AG04450 (cell line): Measurements from ENCODE around the gene PKNOX2. TPM values are rescaled to one million over a fixed set of nuclear protein-coding genes. Genes with fewer than 3 reads are reported as not detected.

Experiments used
- CTCF ChIA-PET: fragments of 300-600, 350-600 bp; formaldehyde crosslinking; extraction: SDS; loops from one replicate; lab custom pipeline; 2022; ENCODE audit warnings: antibody characterized with exemption, inconsistent platforms; lab: Charles Lee
- POLR2A ChIA-PET: fragments of 350-600 bp; formaldehyde crosslinking; extraction: SDS; loops from one replicate; lab custom pipeline; 2021; ENCODE audit warnings: antibody characterized with exemption, inconsistent platforms; lab: Yijun Ruan, JAX
- DNase-seq: peaks from one replicate; pipeline ENCODE4 v3.0.0-alpha.2; 2011; ENCODE audit warnings: low read depth, low spot score
- H3K27ac ChIP-seq: one replicate; pipeline ENCODE4 v1.5.1; 2012; ENCODE audit warnings: low read depth, low read length, control low read depth
- H3K27me3 ChIP-seq: one replicate; pipeline ENCODE4 v1.6.0; 2012; ENCODE audit warnings: low read length; ENCODE audit not compliant: control insufficient read depth, insufficient read depth
- H3K4me3 ChIP-seq: 2 replicates; pipeline ENCODE4 v1.5.1; 2011; ENCODE audit warnings: mild to moderate bottlenecking, low read depth, low read length, control low read depth
- H3K9me3 ChIP-seq: 2 replicates; pipeline ENCODE4 v1.5.1; 2012; ENCODE audit warnings: low read length; ENCODE audit not compliant: control insufficient read depth, insufficient read depth
- polyA plus RNA-seq: library from polyadenylated mRNA; depleted of rRNA; stranded (reverse); fragments of >200 nt; gene quantifications from 2 replicates; pipeline ENCODE4 v1.2.3, GENCODE V29; 2011
- TF ChIP-seq, protein P1 (sequence below): IDR thresholded peaks from 2 replicates; pipeline ENCODE4 v1.5.1; 2011; ENCODE audit warnings: low read depth, low read length, control low read depth, inconsistent platforms

Gene PKNOX2
- polyA plus RNA-seq, 1 experiment: 3.0 TPM

DNA sequence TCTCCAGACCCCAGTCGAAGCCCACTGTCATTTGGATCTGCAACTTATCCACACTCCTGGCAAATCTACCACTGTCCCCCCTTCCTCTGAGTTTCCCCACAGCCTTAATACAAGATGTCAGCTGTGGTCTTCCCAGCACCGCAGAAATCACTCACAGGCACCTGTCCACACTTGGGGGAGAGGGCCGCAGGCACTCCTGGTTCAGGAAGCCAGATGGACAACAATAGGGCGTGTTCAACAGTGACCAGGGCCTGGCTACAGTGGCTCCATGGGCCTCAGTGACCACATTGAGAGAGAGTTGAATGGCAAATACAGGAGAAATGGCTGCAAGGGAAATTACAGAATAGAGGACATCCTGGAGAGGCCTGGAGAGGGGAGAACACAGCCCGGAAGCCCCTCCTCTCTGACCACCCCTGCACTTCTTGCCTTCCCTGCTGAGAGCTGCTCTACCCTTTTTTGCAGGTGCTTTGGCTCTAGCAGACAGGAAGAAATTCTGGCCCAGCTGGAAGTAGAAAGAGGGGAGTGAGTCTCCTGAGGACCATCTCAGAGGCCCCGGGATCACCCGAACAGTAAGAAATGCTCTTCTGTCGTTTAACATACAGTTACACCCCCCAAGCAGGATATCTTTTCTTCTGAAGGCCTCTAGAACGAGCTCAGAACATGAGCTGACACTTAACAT, 166.9 kb downstream of the PKNOX2 start:
- ChIA-PET CTCF (interaction anchor here (1.3 to 1.5 kb wide), 2 partner anchors 15 to 17 kb away, joined by 5 to 6 read pairs; no protein-coding TSS in a partner anchor), POLR2A (no interaction called here)

DNA sequence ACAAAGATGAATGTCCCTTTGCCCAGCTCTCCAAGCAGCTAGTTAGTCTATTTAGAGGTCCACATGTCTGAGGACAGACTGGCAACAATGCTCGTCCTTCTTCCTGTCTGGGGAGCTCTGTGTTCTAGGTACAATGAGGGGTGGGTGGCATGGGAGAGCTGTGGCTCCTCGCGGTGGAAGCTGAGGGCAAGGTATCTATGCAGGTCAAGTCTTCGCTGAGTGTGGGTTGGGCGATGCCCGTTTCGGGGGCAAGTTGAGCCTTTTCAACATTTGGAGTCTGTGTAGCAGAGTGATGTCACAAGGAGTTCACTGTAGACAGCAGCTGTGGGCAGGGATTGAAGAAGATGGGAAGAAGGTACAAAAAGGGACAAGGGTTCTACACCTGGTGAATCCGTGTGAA, 168.3 kb downstream of the PKNOX2 start:
- CTCF ChIA-PET: interaction anchor here (1.3 to 1.5 kb wide), 2 partner anchors 13 to 15 kb away, joined by 5 to 6 read pairs; no protein-coding TSS in a partner anchor
- no peak overlapping the region for H3K27ac ChIP-seq
- H3K9me3 ChIP-seq: no peaks in the 10 kb centered on the region
- H3K4me3 ChIP-seq: no peak overlapping the region
- POLR2A ChIA-PET: no interaction called here
- TF ChIP-seq, protein P1, sequence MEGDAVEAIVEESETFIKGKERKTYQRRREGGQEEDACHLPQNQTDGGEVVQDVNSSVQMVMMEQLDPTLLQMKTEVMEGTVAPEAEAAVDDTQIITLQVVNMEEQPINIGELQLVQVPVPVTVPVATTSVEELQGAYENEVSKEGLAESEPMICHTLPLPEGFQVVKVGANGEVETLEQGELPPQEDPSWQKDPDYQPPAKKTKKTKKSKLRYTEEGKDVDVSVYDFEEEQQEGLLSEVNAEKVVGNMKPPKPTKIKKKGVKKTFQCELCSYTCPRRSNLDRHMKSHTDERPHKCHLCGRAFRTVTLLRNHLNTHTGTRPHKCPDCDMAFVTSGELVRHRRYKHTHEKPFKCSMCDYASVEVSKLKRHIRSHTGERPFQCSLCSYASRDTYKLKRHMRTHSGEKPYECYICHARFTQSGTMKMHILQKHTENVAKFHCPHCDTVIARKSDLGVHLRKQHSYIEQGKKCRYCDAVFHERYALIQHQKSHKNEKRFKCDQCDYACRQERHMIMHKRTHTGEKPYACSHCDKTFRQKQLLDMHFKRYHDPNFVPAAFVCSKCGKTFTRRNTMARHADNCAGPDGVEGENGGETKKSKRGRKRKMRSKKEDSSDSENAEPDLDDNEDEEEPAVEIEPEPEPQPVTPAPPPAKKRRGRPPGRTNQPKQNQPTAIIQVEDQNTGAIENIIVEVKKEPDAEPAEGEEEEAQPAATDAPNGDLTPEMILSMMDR: no peak
- no peak for DNase-seq
- peaks cover 19% of the 10 kb centered on the region for H3K27me3 ChIP-seq

More for the DNA sequence above, 166.9 kb downstream of the PKNOX2 start:
- H3K27ac ChIP-seq: no peak overlapping the region
- H3K9me3 ChIP-seq: no peaks in the 10 kb centered on the region
- H3K27me3 ChIP-seq: peaks cover 30% of the 10 kb centered on the region
- DNase-seq: no peak
- TF ChIP-seq, protein P1: no peak
- no peak overlapping the region for H3K4me3 ChIP-seq

DNA sequence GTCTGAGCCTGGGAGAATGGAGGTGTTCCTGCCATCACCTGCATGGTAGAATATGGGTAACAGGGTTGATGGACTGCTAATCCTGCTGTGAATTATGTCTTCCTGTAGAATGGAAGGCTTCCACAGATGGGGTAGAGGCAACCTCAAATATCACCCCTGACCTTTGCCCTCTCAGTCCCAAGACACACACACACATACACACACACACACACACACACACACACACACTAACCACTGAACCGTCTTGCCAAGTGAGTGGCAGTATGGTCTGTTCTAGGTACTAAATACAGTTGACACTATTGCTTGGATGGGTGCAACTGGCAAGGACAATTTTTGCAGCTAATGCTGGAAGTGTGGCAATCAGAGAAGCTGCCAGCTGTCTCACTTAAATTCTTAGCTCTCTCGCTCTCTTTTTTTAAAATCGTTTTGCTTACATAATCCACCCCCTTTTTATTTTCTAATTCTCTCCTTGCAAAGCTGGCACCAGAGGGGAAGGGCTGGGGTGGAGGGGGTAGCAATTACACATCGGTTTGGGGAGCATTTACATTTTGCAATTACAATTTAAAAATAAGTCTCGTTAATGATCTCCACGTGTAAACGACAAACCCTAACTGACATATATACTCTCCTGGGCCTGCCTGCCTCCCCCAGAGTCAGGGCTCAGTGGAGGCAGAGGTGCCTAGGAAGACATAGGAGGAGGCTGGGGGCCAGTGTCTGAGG, 169.0 kb downstream of the PKNOX2 start:
- H3K9me3 ChIP-seq: no peaks in the 10 kb centered on the region
- CTCF ChIA-PET: interaction anchor here (0.6 to 1.7 kb wide), 2 partner anchors 12 to 43 kb away, joined by 3 to 9 read pairs; no protein-coding TSS in a partner anchor
- DNase-seq: no peak
- TF ChIP-seq, protein P1: no peak
- peaks cover 21% of the 10 kb centered on the region for H3K27me3 ChIP-seq
- POLR2A ChIA-PET: no interaction called here
- H3K27ac ChIP-seq: no peak overlapping the region
- H3K4me3 ChIP-seq: no peak overlapping the region

DNA sequence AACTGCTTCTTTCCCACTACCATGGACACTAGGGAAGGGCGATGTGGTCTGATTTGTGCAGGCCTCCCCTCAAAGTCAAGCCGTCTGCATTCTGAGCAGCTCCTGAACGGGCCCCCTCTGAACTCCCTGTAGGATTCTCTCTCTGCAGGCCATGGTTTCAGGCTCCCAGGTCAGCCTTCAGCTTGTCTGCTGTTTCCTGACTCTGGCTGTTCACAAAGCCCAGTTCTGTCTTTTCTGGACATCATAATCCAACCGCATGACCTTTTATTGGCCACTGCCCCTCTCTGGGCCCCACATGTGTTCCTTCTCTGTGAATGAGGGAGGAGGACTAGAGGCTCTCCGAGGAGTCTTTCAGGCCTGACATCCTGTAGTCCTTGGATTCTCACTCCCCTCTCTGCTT, 170.6 kb downstream of the PKNOX2 start:
- Histone ChIP-seq H3K4me3 (no peak overlapping the region), H3K9me3 (no peaks in the 10 kb centered on the region), H3K27ac (no peak overlapping the region), H3K27me3 (peaks cover 15% of the 10 kb centered on the region)
- DNase-seq: no peak
- ChIA-PET POLR2A (no interaction called here), CTCF (interaction anchor here (0.7 to 1.7 kb wide), 4 partner anchors 8 to 142 kb away, joined by 3 to 9 read pairs (median 4); no protein-coding TSS in a partner anchor)
- TF ChIP-seq, protein P1: no peak
